AG04449 (cell line): Measurements from ENCODE around the gene GPR137.
A peak's percentile ranks its signal among the peaks of the same experiment; 100 is the strongest.

ENCODE experiments used
- CTCF ChIA-PET: fragments of 350-600 bp; formaldehyde crosslinking; extraction: SDS; loops from one replicate; lab custom pipeline; 2021; ENCODE audit warnings: antibody characterized with exemption; lab: Yijun Ruan, JAX
- POLR2A ChIA-PET: fragments of 400-600, 350-600 bp; formaldehyde crosslinking; extraction: SDS; loops from one replicate; lab custom pipeline; 2020; ENCODE audit warnings: antibody characterized with exemption, inconsistent platforms; lab: Yijun Ruan, JAX
- DNase-seq: peaks from one replicate; pipeline ENCODE4 v3.0.0-alpha.2; 2010; ENCODE audit warnings: low read depth, low spot score
- H3K4me3 ChIP-seq: 2 replicates; pipeline ENCODE4 v1.5.1; 2011; ENCODE audit warnings: low read depth, mild to moderate bottlenecking, control low read depth, low read length
- CTCF ChIP-seq: IDR thresholded peaks from one replicate; pipeline ENCODE4 v1.5.1; 2011; ENCODE audit warnings: mild to moderate bottlenecking, moderate library complexity, low read length, control low read depth, inconsistent platforms; ENCODE audit not compliant: insufficient read depth; ENCODE audit errors: missing control alignments

Gene GPR137

GRCh38 chr11:64299847-64300648 lies 14.4 kb downstream of the GPR137 start, which contains the start of gene CATSPERZ:
TSS of gene CATSPERZ (plus strand) at chr11:64300358. CDS start at chr11:64300411, 53 bp downstream.
- no peak for DNase-seq
- POLR2A ChIA-PET, result interaction anchor here (1.6 kb wide), 2 partner anchors 29 to 96 kb away, joined by 5 to 6 read pairs; no protein-coding TSS in a partner anchor
- no peak for TF ChIP-seq CTCF
- peak within 1 kb of the TSS; percentile 49 for H3K4me3 ChIP-seq
- CTCF ChIA-PET, result interaction anchor here (0.9 to 8.2 kb wide), 27 partner anchors 7 to 351 kb away, joined by 3 to 305 read pairs (median 8); partner anchors contain the start of genes BAD, FERMT3, GPR137 and KCNK4

- POLR2A ChIA-PET, result interaction anchor here (1.0 to 2.3 kb wide), 3 partner anchors 15 to 51 kb away, joined by 3 to 12 read pairs (median 3); partner anchors contain the start of gene PRDX5
- TF ChIP-seq CTCF, result no peak
- DNase-seq, result no peak
- CTCF ChIA-PET, result interaction anchor here (0.6 to 8.2 kb wide), 37 partner anchors 9 to 466 kb away, joined by 3 to 305 read pairs (median 9); partner anchors contain the start of genes BAD, FERMT3, GPR137 and KCNK4
- H3K4me3 ChIP-seq, result no peak overlapping the region
Measured at GRCh38 chr11:64303109-64304031, 17.7 kb downstream of the GPR137 start.

GRCh38 chr11:64304032-64304315 lies 18.3 kb downstream of the GPR137 start:
- ChIA-PET POLR2A (interaction anchor here (1.3 to 2.3 kb wide), 4 partner anchors 14 to 118 kb away, joined by 4 to 12 read pairs (median 10); partner anchors contain the start of genes PRDX5, STIP1 and TRMT112), CTCF (interaction anchor here (0.6 to 8.2 kb wide), 32 partner anchors 10 to 304 kb away, joined by 3 to 305 read pairs (median 10); partner anchors contain the start of genes BAD, FERMT3, GPR137 and KCNK4)
- TF ChIP-seq CTCF, result no peak
- peak overlapping the region; percentile 73 for H3K4me3 ChIP-seq
- no peak for DNase-seq

GRCh38 chr11:64304316-64305072 lies 18.8 kb downstream of the GPR137 start:
- ChIA-PET POLR2A (interaction anchor here (0.6 to 2.3 kb wide), 8 partner anchors 13 to 119 kb away, joined by 3 to 12 read pairs (median 4); partner anchors contain the start of genes PRDX5, STIP1 and TRMT112), CTCF (interaction anchor here (0.6 to 8.2 kb wide), 40 partner anchors 10 to 466 kb away, joined by 3 to 305 read pairs (median 8); partner anchors contain the start of genes BAD, FERMT3, FKBP2 and GPR137)
- TF ChIP-seq CTCF, result peak; percentile 93
- DNase-seq, result no peak
- peak overlapping the region; percentile 73 for H3K4me3 ChIP-seq

GRCh38 chr11:64305075-64305690 lies 19.5 kb downstream of the GPR137 start, which contains the start of gene ESRRA:
TSS of gene ESRRA (plus strand) at chr11:64305524. CDS start at chr11:64307180, 1,656 bp downstream.
- ChIA-PET CTCF (interaction anchor here (0.6 to 8.2 kb wide), 29 partner anchors 10 to 467 kb away, joined by 3 to 305 read pairs (median 9); partner anchors contain the start of genes BAD, FERMT3, FKBP2 and GPR137), POLR2A (interaction anchor here (0.6 to 2.3 kb wide), 7 partner anchors 12 to 120 kb away, joined by 3 to 12 read pairs (median 4); partner anchors contain the start of genes PRDX5, STIP1 and TRMT112)
- peak; percentile 56 for DNase-seq
- no peak for TF ChIP-seq CTCF
- H3K4me3 ChIP-seq, result peak within 1 kb of the TSS; percentile 73
